C4-2B (cell line): ENCODE measurements around the gene CCS.

Experiments
- H3K27ac ChIP-seq: fragments of 450-650 bp; 2 replicates; pipeline ENCODE4 v1.5.1; 2017
- CTCF ChIP-seq: fragments of 450-650 bp; conservative IDR thresholded peaks from 2 replicates; pipeline ENCODE4 v1.5.1; 2017; ENCODE audit warnings: mild to moderate bottlenecking
- ZFX ChIP-seq: fragments of 450-650 bp; IDR thresholded peaks from 2 replicates; pipeline ENCODE4 v1.6.1; 2017

The CCS gene

GRCh38 chr11:66625041-66625751, 32.2 kb downstream of the CCS start:
- H3K27ac ChIP-seq = no peak overlapping the region
- TF ChIP-seq CTCF = no peak
- TF ChIP-seq ZFX = no peak

GRCh38 chr11:66625752-66626149, 32.8 kb downstream of the CCS start:
- TF ChIP-seq CTCF = no peak
- TF ChIP-seq ZFX = no peak
- H3K27ac ChIP-seq = no peak overlapping the region

DNA sequence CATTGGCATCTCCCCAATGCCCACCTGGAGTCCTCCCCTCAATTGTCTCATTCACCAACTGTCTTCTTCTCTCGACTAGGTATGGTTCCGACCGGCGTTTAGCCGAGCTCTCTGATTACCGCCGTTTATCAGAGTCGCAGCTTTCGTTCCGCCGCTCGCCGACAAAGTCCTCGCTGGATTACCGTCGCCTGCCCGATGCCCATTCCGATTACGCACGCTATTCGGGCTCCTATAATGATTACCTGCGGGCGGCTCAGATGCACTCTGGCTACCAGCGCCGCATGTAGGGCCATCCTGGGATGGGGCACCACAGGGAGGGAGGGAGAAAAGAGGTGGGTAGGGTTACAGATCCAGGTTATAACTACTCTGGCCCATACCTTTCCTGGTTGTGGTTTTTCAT, 33.4 kb downstream of the CCS start:
- TF ChIP-seq CTCF = no peak
- TF ChIP-seq ZFX = no peak
- H3K27ac ChIP-seq = no peak overlapping the region

DNA sequence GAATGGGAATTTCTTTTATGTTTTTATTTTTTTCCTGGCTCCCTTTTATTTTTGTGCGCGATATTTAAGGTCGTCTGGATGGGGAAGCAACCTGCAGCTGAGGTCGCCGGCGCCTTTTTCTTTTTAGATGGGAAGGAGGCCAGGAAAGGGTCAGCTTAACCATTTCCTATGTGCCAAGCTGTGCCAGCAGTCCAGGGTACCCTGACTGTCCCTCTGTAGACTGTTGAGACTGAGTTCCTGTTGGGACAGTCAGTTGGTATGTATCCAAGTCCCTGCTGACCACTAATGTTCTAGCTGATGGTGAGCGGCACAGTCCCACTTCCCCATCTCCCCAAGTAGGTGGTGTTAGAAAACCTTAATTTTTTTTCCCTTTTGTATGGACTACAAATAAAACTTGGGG, 33.9 kb downstream of the CCS start:
- TF ChIP-seq ZFX (no peak), CTCF (no peak)
- H3K27ac ChIP-seq = no peak overlapping the region

GRCh38 chr11:66628061-66628603, 35.1 kb downstream of the CCS start:
- TF ChIP-seq ZFX = no peak
- TF ChIP-seq CTCF = no peak
- H3K27ac ChIP-seq = no peak overlapping the region

GRCh38 chr11:66629356-66629755, 36.4 kb downstream of the CCS start:
- H3K27ac ChIP-seq = no peak overlapping the region
- no peak for TF ChIP-seq ZFX
- TF ChIP-seq CTCF = no peak

DNA sequence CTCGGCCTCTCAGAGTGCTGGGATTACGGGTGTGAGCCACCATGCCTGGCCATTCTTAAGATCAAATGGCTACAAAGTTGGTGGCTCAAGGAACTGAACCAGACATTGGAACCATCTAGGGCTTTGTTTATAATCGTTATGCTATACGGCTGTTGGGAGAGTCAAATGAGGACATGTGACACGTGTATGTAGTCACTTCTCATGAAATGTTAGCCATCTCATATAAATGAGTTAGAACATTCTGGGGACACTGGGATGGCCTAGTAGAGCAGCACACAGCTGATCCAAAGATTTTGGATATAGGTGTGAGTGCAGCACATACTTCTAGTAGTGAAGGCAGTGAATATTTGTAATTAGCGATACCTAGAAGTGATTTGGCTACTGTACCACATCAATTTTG, 38.9 kb downstream of the CCS start:
- no peak for TF ChIP-seq ZFX
- no peak for TF ChIP-seq CTCF
- H3K27ac ChIP-seq = no peak overlapping the region
